IMR-90 (cell line): Measurements from ENCODE around the gene INHBC. TPM values are rescaled to one million over a fixed set of nuclear protein-coding genes. Genes with fewer than 3 reads are reported as not detected.
A peak's percentile ranks its signal among the peaks of the same experiment; 100 is the strongest.

Experiments used
- ATAC-seq: fragments of 200-7000 bp; cut with Tn5 transposase; 2 replicates; pipeline ENCODE4 v1.9.1; 2020; ENCODE audit warnings: low read depth, mild to moderate bottlenecking, moderate library complexity
- Bru-seq: library from RNA; stranded (reverse); fragments of 400-500 nt; gene quantifications from one replicate; lab custom pipeline; 2021; lab: Mats Ljungman, UMichigan
- BruChase-seq, 2 experiments: library from RNA; stranded (reverse); fragments of 400-500 nt; gene quantifications; one replicate each; lab custom pipeline; 2021; lab: Mats Ljungman, UMichigan
- BruUV-seq: library from RNA; stranded (reverse); fragments of 400-500 nt; replicated peaks from 2 replicates; lab custom pipeline; 2021; lab: Mats Ljungman, UMichigan
- CTCF ChIA-PET: fragments of 300-600 bp; formaldehyde crosslinking; extraction: SDS; loops from one replicate; lab custom pipeline; 2021; ENCODE audit warnings: antibody characterized with exemption; lab: Yijun Ruan, JAX
- POLR2A ChIA-PET: fragments of 300-600 bp; sonication (Branson Sonifier 250); formaldehyde crosslinking; loops from one replicate; lab custom pipeline; 2022; ENCODE audit warnings: antibody characterized with exemption; ENCODE audit not compliant: unreplicated experiment; lab: Charles Lee
- DNase-seq: peaks from one replicate; pipeline ENCODE4 v3.0.0; 2013
- H2AFZ ChIP-seq: replicated peaks from 2 replicates; pipeline ENCODE3; 2013; ENCODE audit warnings: low read length, mild to moderate bottlenecking; ENCODE audit not compliant: poor library complexity
- H2AK5ac ChIP-seq: 2 replicates; pipeline ENCODE4 v1.6.1; 2013; ENCODE audit warnings: low read depth, low read length, inconsistent platforms
- H2AK9ac ChIP-seq: replicated peaks from 2 replicates; pipeline ENCODE3; 2013; ENCODE audit warnings: mild to moderate bottlenecking, low read depth, low read length, moderate library complexity; ENCODE audit not compliant: poor library complexity
- H2BK120ac ChIP-seq: 2 replicates; pipeline ENCODE4 v1.6.1; 2013; ENCODE audit warnings: low read depth, low read length, inconsistent platforms
- H2BK15ac ChIP-seq: 3 replicates; pipeline ENCODE4 v1.6.1; 2013; ENCODE audit warnings: low read depth, low read length, inconsistent platforms
- H2BK20ac ChIP-seq: 2 replicates; pipeline ENCODE4 v1.6.1; 2013; ENCODE audit warnings: low read depth, mild to moderate bottlenecking, inconsistent platforms, low read length, moderate library complexity
- H2BK5ac ChIP-seq: 2 replicates; pipeline ENCODE4 v1.6.1; 2013; ENCODE audit warnings: mild to moderate bottlenecking, low read depth, low read length, inconsistent platforms; ENCODE audit not compliant: poor library complexity, severe bottlenecking
- H3K14ac ChIP-seq: replicated peaks from 2 replicates; pipeline ENCODE4 v1.6.1; 2013; ENCODE audit warnings: low read depth, low read length, inconsistent platforms
- H3K18ac ChIP-seq: 2 replicates; pipeline ENCODE4 v1.6.1; 2013; ENCODE audit warnings: low read depth, low read length, control low read depth
- H3K23ac ChIP-seq: 2 replicates; pipeline ENCODE4 v1.6.1; 2013; ENCODE audit warnings: low read depth, low read length, inconsistent platforms
- H3K27ac ChIP-seq: 2 replicates; pipeline ENCODE4 v1.5.1; 2013; ENCODE audit warnings: mild to moderate bottlenecking, control low read depth, low read length; ENCODE audit not compliant: insufficient read depth
- H3K27me3 ChIP-seq: 2 replicates; pipeline ENCODE4 v1.6.1; 2013; ENCODE audit warnings: low read length; ENCODE audit not compliant: control insufficient read depth, insufficient read depth
- H3K36me3 ChIP-seq: 2 replicates; pipeline ENCODE4 v1.6.1; 2013; ENCODE audit warnings: low read length, mixed read lengths; ENCODE audit not compliant: control insufficient read depth, insufficient read depth
- H3K4ac ChIP-seq: 2 replicates; pipeline ENCODE4 v1.6.1; 2013; ENCODE audit warnings: low read depth, low read length, inconsistent platforms
- H3K4me1 ChIP-seq: 2 replicates; pipeline ENCODE4 v1.6.1; 2013; ENCODE audit warnings: low read length, mixed read lengths; ENCODE audit not compliant: control insufficient read depth, insufficient read depth
- H3K4me2 ChIP-seq: 2 replicates; pipeline ENCODE4 v1.6.1; 2013; ENCODE audit warnings: low read depth, mild to moderate bottlenecking, control low read depth, low read length, moderate library complexity
- H3K4me3 ChIP-seq: 2 replicates; pipeline ENCODE4 v1.5.1; 2013; ENCODE audit warnings: low read depth, mild to moderate bottlenecking, control low read depth, low read length, moderate library complexity; ENCODE audit not compliant: insufficient read depth
- H3K56ac ChIP-seq: 2 replicates; pipeline ENCODE4 v1.6.1; 2013; ENCODE audit warnings: low read length, inconsistent platforms; ENCODE audit not compliant: insufficient read depth; ENCODE audit errors: extremely low read depth
- H3K79me1 ChIP-seq, 2 experiments: 2 replicates each; pipeline ENCODE4 v1.6.1; 2013; ENCODE audit warnings: low read length in 2 of 2, inconsistent platforms in 1 of 2, low read depth in 1 of 2
- H3K9ac ChIP-seq: 2 replicates; pipeline ENCODE4 v1.6.1; 2013; ENCODE audit warnings: low read depth, low read length, control low read depth
- H3K9me1 ChIP-seq: 2 replicates; pipeline ENCODE4 v1.6.1; 2013; ENCODE audit warnings: low read length, inconsistent platforms; ENCODE audit not compliant: insufficient read depth
- H3K9me3 ChIP-seq: 2 replicates; pipeline ENCODE4 v1.6.1; 2013; ENCODE audit warnings: low read length; ENCODE audit not compliant: control insufficient read depth, insufficient read depth
- H4K20me1 ChIP-seq: 2 replicates; pipeline ENCODE4 v1.6.1; 2013; ENCODE audit warnings: low read length, inconsistent platforms; ENCODE audit not compliant: insufficient read depth
- H4K5ac ChIP-seq: 2 replicates; pipeline ENCODE4 v1.6.1; 2013; ENCODE audit warnings: mild to moderate bottlenecking, low read depth, low read length, control low read depth
- H4K8ac ChIP-seq, 2 experiments: 2 replicates each; pipeline ENCODE4 v1.6.1; 2013; ENCODE audit warnings: low read depth in 2 of 2, low read length in 2 of 2, control low read depth in 1 of 2, inconsistent platforms in 1 of 2
- H4K91ac ChIP-seq: 2 replicates; pipeline ENCODE4 v1.6.1; 2013; ENCODE audit warnings: low read depth, low read length, inconsistent platforms; ENCODE audit not compliant: insufficient read depth
- ELK1 ChIP-seq: fragments of 150-350 bp; IDR thresholded peaks from 2 replicates; pipeline ENCODE4 v1.6.1; 2016; ENCODE audit warnings: low read depth, mild to moderate bottlenecking, low read length, moderate library complexity, borderline replicate concordance
- MAFK ChIP-seq: IDR thresholded peaks from 2 replicates; pipeline ENCODE4 v1.6.1; 2012; ENCODE audit warnings: low read depth, low read length, improper control_type of control experiment
- MAZ ChIP-seq: IDR thresholded peaks from 2 replicates; pipeline ENCODE4 v1.6.1; 2012; ENCODE audit warnings: low read depth, mild to moderate bottlenecking, low read length, improper control_type of control experiment, moderate library complexity, borderline replicate concordance
- MXI1 ChIP-seq: IDR thresholded peaks from 2 replicates; pipeline ENCODE4 v1.6.1; 2012; ENCODE audit warnings: low read depth, mild to moderate bottlenecking, low read length, moderate library complexity, borderline replicate concordance
- NFE2L2 ChIP-seq: fragments of 150-350 bp; IDR thresholded peaks from 2 replicates; pipeline ENCODE4 v1.6.1; 2016; ENCODE audit warnings: low read depth, mild to moderate bottlenecking, low read length
- POLR2A ChIP-seq: IDR thresholded peaks from 2 replicates; pipeline ENCODE4 v1.6.1; 2012; ENCODE audit warnings: mild to moderate bottlenecking, low read depth, low read length
- RAD21 ChIP-seq: IDR thresholded peaks from 2 replicates; pipeline ENCODE4 v1.6.1; 2012; ENCODE audit warnings: low read length, improper control_type of control experiment
- RCOR1 ChIP-seq: IDR thresholded peaks from 2 replicates; pipeline ENCODE4 v1.6.1; 2012; ENCODE audit warnings: mild to moderate bottlenecking, low read length, improper control_type of control experiment; ENCODE audit not compliant: insufficient replicate concordance
- RFX5 ChIP-seq: IDR thresholded peaks from 2 replicates; pipeline ENCODE4 v1.8.0; 2012; ENCODE audit warnings: low read depth, mild to moderate bottlenecking, low read length, moderate library complexity
- WGBS, 2 experiments: methylation state at CpG; one replicate each; pipeline versions ENCODE4 v1.1.5 to v1.1.7; 2013; ENCODE audit warnings: missing lambda C conversion rate in 2 of 2; ENCODE audit not compliant: insufficient read length in 1 of 2; ENCODE audit errors: extremely low coverage in 2 of 2; 5-methylcytosine and 5-hydroxymethylcytosine counted together
- dilution Hi-C: fragments of 300-500 bp; cut with HindIII; formaldehyde crosslinking; loops from one replicate; pipeline ENCODE4 v1.14.3; 2018; ENCODE audit warnings: low sequenced_read_pairs; ENCODE audit not compliant: unreplicated experiment
- in situ Hi-C: fragments of 300-500 bp; cut with MboI; formaldehyde crosslinking; loops from 3 replicates; pipeline ENCODE4 v1.14.3; 2019; ENCODE audit warnings: low sequenced_read_pairs, inconsistent platforms, mixed read lengths
- intact Hi-C: fragments of 100-400 bp; cut with micrococcal nuclease; formaldehyde crosslinking; loops from 2 replicates; pipeline ENCODE4 v1.10.0; 2022
- long read RNA-seq: library from polyadenylated mRNA; unstranded; transcript quantifications from one replicate; pipeline ENCODE4 v2.0.0, GENCODE V29; 2021; ENCODE audit not compliant: unreplicated experiment
- polyA plus RNA-seq, 3 experiments: library from polyadenylated mRNA; depleted of rRNA; stranded (reverse); fragments of >200 nt; gene quantifications; 2 replicates each; pipeline ENCODE4 v1.2.3, GENCODE V29; 2012; ENCODE audit warnings: low replicate concordance in 1 of 3
- total RNA-seq: library from RNA; depleted of rRNA; stranded (reverse); fragments of >200 nt; gene quantifications from 2 replicates; pipeline ENCODE4 v1.2.3, GENCODE V29; 2012; rRNA removed

Gene INHBC
- total RNA-seq (not detected in 2 replicates), polyA plus RNA-seq (2012; rRNA removed) (0.06 and 0.09 TPM in 2 replicates), Bru-seq, nascent RNA (percentile 23 among the genes with signal in this experiment), BruChase-seq, experiment 1, labeled RNA remaining after a 6-hour chase (percentile 24 among the genes with signal in this experiment), BruChase-seq, experiment 2, labeled RNA remaining after a 2-hour chase (percentile 15 among the genes with signal in this experiment)
- polyA plus RNA-seq (2012; cell fraction: cytosol; rRNA removed) = 0.02 and 0.03 TPM in 2 replicates
- polyA plus RNA-seq (2012; cell fraction: nucleus; rRNA removed; ENCODE audit: low replicate concordance) = 0.08 and 0.10 TPM in 2 replicates
- long read RNA-seq = 0 reads

- Histone ChIP-seq H3K56ac (no peak within 1 kb of the TSS), H2BK5ac (no peak within 1 kb of the TSS), H3K79me1 (peaks cover 6 to 9% of the 10 kb centered on the region in 2 experiments), H2AK9ac (no peak within 1 kb of the TSS), H3K4ac (no peak within 1 kb of the TSS), H4K8ac (no peak within 1 kb of the TSS), H3K4me1 (no peaks in the 10 kb centered on the region), H4K91ac (no peak within 1 kb of the TSS), H2AK5ac (no peak within 1 kb of the TSS), H2BK20ac (no peak within 1 kb of the TSS), H3K36me3 (no peaks in the 10 kb centered on the region), H3K4me3 (no peak within 1 kb of the TSS), H3K27ac (no peak within 1 kb of the TSS), H3K23ac (no peak within 1 kb of the TSS), H2BK15ac (no peak within 1 kb of the TSS), H3K9me1 (no peaks in the 10 kb centered on the region), H3K27me3 (no peaks in the 10 kb centered on the region), H3K18ac (no peak within 1 kb of the TSS), H2BK120ac (no peak within 1 kb of the TSS), H3K9me3 (no peaks in the 10 kb centered on the region), H2AFZ (peak within 1 kb of the TSS; percentile 73), H3K9ac (no peak within 1 kb of the TSS), H3K4me2 (no peak within 1 kb of the TSS), H4K20me1 (no peaks in the 10 kb centered on the region), H3K14ac (no peak within 1 kb of the TSS), H4K5ac (no peak within 1 kb of the TSS)
- BruUV-seq = no TSS peak
- in situ Hi-C loops = no loop called here
- dilution Hi-C loops = no loop called here
- DNase-seq = no peak
- TF ChIP-seq RCOR1 (no peak), MAZ (no peak), POLR2A (no peak), RFX5 (no peak), MXI1 (no peak), ELK1 (no peak), RAD21 (no peak), MAFK (no peak), NFE2L2 (no peak)
- intact Hi-C loops = loop anchor here (5.0 kb wide), 1 partner anchor 127 kb away; no protein-coding TSS in a partner anchor
- no peak for ATAC-seq
- CTCF ChIA-PET = interaction anchor here (0.8 kb wide), 1 partner anchor 18 kb away, joined by 3 read pairs; no protein-coding TSS in a partner anchor
- WGBS, 2 experiments = 94% methylated on average over 2 of the region's 8 CpGs; no CpG with 5 or more reads in 1 of the 2 experiments
- POLR2A ChIA-PET = no interaction called here
These were observed at the start of gene INHBC for GRCh38 chr12:57434517-57435223. Gene INHBC, plus strand, starts transcription at chr12:57434784. Its CDS starts 103 bp downstream, at chr12:57434887.
